K562 (cell line): ENCODE data around the gene MLC1. TPM values are rescaled to one million over a fixed set of nuclear protein-coding genes. Genes with fewer than 3 reads are reported as not detected.

Experiments used
- BHLHE40 ChIP-seq: IDR thresholded peaks from 2 replicates; pipeline ENCODE4 v1.6.1; 2011; ENCODE audit warnings: low read length, improper control_type of control experiment
- ELF1 ChIP-seq: fragments of 200-800 bp; sonication (Bioruptor generic); IDR thresholded peaks from 2 replicates; pipeline ENCODE4 v1.6.1; 2016; ENCODE audit warnings: missing genetic modification characterization, missing compliant biosample characterization
- NFIC ChIP-seq: fragments of 450-650 bp; IDR thresholded peaks from 2 replicates; pipeline ENCODE4 v1.6.1; 2017; ENCODE audit warnings: mild to moderate bottlenecking, inconsistent platforms
- NR1H2 ChIP-seq: sonication (generic); formaldehyde crosslinking; IDR thresholded peaks from 2 replicates; pipeline ENCODE4 v1.4.0; 2020; ENCODE audit warnings: mild to moderate bottlenecking, missing genetic modification reagents
- NR2C1 ChIP-seq, 2 experiments: fragments of 450-650 bp; IDR thresholded peaks; 2 replicates each; pipeline ENCODE4 v1.6.1; 2017; ENCODE audit warnings: mild to moderate bottlenecking in 2 of 2, antibody characterized with exemption in 1 of 2, inconsistent platforms in 1 of 2, missing compliant biosample characterization in 1 of 2, missing genetic modification characterization in 1 of 2
- PATZ1 ChIP-seq: fragments of 250-450 bp; sonication (Bioruptor Pico); IDR thresholded peaks from 2 replicates; pipeline ENCODE4 v1.5.0; 2020; ENCODE audit warnings: mild to moderate bottlenecking, borderline replicate concordance
- PCBP2 ChIP-seq: fragments of 200-400 bp; formaldehyde crosslinking; IDR thresholded peaks from 2 replicates; pipeline ENCODE4 v1.6.1; 2018; ENCODE audit warnings: low read length, low read depth, mild to moderate bottlenecking, moderate library complexity; ENCODE audit not compliant: poor library complexity, severe bottlenecking
- RB1 ChIP-seq: fragments of 450-650 bp; IDR thresholded peaks from 2 replicates; pipeline ENCODE4 v1.6.1; 2017; ENCODE audit warnings: low read depth, mild to moderate bottlenecking
- USF2 ChIP-seq: sonication (generic); formaldehyde crosslinking; IDR thresholded peaks from 2 replicates; pipeline ENCODE4 v1.5.0; 2020; ENCODE audit warnings: missing genetic modification reagents
- ZKSCAN8 ChIP-seq: fragments of 200-800 bp; sonication (Bioruptor generic); IDR thresholded peaks from 2 replicates; pipeline ENCODE4 v1.6.1; 2016; ENCODE audit warnings: missing genetic modification characterization, missing compliant biosample characterization
- ZNF24 ChIP-seq: fragments of 450-650 bp; IDR thresholded peaks from 2 replicates; pipeline ENCODE4 v1.6.1; 2016
- ZNF395 ChIP-seq: fragments of 200-800 bp; sonication (Bioruptor generic); IDR thresholded peaks from 2 replicates; pipeline ENCODE4 v1.6.1; 2017; ENCODE audit warnings: missing genetic modification characterization, missing compliant biosample characterization
- ZNF584 ChIP-seq: fragments of 200-800 bp; sonication (Bioruptor generic); IDR thresholded peaks from 2 replicates; pipeline ENCODE4 v1.6.1; 2016; ENCODE audit warnings: low read depth, mild to moderate bottlenecking, missing genetic modification characterization, missing compliant biosample characterization
- ZSCAN29 ChIP-seq: fragments of 450-650 bp; IDR thresholded peaks from 2 replicates; pipeline ENCODE4 v1.6.1; 2017
- polyA plus RNA-seq, 8 experiments: library from polyadenylated mRNA; depleted of rRNA in 4 of 8; stranded (reverse) in 5 of 8; unstranded in 3 of 8; fragments of >200 nt; fragmentation: Nextera tagmentation in 2 of 8; fragmentation: Illumina TruSeq in 1 of 8; extraction: Ambion mirVana in 2 of 8; extraction: Trizol in 1 of 8; gene quantifications; 2 replicates each; pipeline versions ENCODE4 v1.2.1 to v1.2.3, GENCODE V29; 2011 to 2014; ENCODE audit warnings: inconsistent platforms in 1 of 8, missing spikeins in 1 of 8
- total RNA-seq, 7 experiments: library from RNA; depleted of rRNA in 6 of 7; stranded (reverse); fragments of >200 nt in 6 of 7; fragmentation: Illumina TruSeq in 2 of 7; extraction: Trizol in 2 of 7; gene quantifications; 2 replicates each; pipeline versions ENCODE4 v1.2.1 to v1.2.3, GENCODE V29; 2011 to 2021; ENCODE audit warnings: low replicate concordance in 1 of 7
- TF ChIP-seq, protein P1 (sequence below): IDR thresholded peaks from 2 replicates; pipeline ENCODE4 v1.6.1; 2011; ENCODE audit warnings: borderline replicate concordance, low read depth, mild to moderate bottlenecking, moderate library complexity, low read length; ENCODE audit not compliant: insufficient read depth, poor library complexity, severe bottlenecking
- TF ChIP-seq, protein P2 (sequence below): fragments of 450-650 bp; formaldehyde crosslinking; IDR thresholded peaks from 2 replicates; pipeline ENCODE4 v1.4.0; 2020; ENCODE audit warnings: mild to moderate bottlenecking, moderate library complexity

Gene MLC1
- total and polyA plus RNA-seq, 9 of the 15 experiments (the other 6 are each of a cell fraction or from before 2014, with no cell fraction given) = 0.06 to 0.98 (median 0.39) TPM

GRCh38 chr22:50102946-50103345 lies 17.7 kb upstream of the MLC1 start (continued):
- no peak for TF ChIP-seq PATZ1
- TF ChIP-seq NR2C1 (IDR thresholded peaks at IDR 0.05) = no peak
- TF ChIP-seq NR2C1 (tag; IDR thresholded peaks at IDR 0.05) = no peak
- TF ChIP-seq PCBP2 = no peak
- no peak for TF ChIP-seq ZNF395 (CRISPR knock-in tag)
- TF ChIP-seq USF2 = peak; percentile 90
- TF ChIP-seq ZSCAN29 = no peak
- no peak for TF ChIP-seq RB1
- no peak for TF ChIP-seq ZNF584
- TF ChIP-seq ZKSCAN8 (CRISPR knock-in tag) = no peak
- no peak for TF ChIP-seq ZNF24
- TF ChIP-seq NFIC = no peak
- no peak for TF ChIP-seq ELF1 (tag)
- peak; percentile 92 for TF ChIP-seq BHLHE40
- TF ChIP-seq, protein P1, sequence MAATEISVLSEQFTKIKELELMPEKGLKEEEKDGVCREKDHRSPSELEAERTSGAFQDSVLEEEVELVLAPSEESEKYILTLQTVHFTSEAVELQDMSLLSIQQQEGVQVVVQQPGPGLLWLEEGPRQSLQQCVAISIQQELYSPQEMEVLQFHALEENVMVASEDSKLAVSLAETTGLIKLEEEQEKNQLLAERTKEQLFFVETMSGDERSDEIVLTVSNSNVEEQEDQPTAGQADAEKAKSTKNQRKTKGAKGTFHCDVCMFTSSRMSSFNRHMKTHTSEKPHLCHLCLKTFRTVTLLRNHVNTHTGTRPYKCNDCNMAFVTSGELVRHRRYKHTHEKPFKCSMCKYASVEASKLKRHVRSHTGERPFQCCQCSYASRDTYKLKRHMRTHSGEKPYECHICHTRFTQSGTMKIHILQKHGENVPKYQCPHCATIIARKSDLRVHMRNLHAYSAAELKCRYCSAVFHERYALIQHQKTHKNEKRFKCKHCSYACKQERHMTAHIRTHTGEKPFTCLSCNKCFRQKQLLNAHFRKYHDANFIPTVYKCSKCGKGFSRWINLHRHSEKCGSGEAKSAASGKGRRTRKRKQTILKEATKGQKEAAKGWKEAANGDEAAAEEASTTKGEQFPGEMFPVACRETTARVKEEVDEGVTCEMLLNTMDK = no peak
- TF ChIP-seq NR1H2 (CRISPR knock-in tag) = no peak
- TF ChIP-seq, protein P2, sequence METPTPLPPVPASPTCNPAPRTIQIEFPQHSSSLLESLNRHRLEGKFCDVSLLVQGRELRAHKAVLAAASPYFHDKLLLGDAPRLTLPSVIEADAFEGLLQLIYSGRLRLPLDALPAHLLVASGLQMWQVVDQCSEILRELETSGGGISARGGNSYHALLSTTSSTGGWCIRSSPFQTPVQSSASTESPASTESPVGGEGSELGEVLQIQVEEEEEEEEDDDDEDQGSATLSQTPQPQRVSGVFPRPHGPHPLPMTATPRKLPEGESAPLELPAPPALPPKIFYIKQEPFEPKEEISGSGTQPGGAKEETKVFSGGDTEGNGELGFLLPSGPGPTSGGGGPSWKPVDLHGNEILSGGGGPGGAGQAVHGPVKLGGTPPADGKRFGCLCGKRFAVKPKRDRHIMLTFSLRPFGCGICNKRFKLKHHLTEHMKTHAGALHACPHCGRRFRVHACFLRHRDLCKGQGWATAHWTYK = no peak
